NOMO-1 treated with dmso at 0.1 percent for 144 hours (cell line): ENCODE measurements around the gene BAZ2B.

Experiments used
- DNase-seq: peaks from one replicate; lab custom pipeline; 2025; ENCODE audit not compliant: unreplicated experiment; lab: John Stamatoyannopoulos, UW

The BAZ2B gene

DNA sequence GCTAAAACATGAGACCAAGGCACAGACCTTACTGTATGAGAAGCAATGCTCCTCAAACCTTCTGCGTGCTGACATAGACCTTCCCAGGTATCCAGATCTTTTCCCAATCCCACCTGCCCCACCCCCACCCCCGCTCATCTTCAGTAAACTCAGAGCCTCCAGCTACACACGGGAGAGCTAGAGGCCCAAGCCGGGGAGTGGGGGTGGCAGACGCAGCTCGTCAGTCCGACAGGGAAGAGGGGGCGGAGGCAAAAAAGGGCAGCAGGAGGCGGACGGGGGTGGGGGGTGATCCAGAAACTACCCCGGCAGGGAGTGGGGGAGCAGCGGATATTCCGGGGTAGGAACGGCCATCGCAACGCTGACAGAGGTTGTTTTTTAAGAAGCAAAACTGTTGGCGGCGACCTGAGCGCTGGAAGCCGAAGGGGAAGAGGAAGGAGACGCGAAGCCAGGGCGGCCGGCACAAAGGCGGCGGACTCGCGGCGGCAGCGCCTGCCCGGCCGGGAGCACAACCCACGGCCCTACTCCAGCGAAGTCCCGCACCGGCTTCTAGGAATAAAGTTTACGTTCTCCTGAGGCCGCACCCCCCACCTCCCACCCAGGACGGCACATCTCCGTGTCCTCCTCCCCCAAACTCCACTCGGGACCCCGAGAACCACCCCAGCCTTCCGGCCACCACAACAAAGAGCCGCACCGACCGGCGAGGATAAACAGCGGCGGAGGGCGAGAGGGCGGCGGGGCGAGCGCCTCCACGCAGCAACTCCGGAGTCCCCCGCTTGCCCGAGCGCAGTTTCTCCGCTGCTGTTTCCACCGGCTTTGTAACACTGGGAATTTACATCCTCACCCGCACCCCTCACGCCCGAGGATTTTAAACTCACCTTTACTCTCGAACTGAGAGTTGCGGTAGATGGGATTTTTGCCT is 722 bp downstream of the BAZ2B start:
- peak; percentile 87 for DNase-seq

DNA sequence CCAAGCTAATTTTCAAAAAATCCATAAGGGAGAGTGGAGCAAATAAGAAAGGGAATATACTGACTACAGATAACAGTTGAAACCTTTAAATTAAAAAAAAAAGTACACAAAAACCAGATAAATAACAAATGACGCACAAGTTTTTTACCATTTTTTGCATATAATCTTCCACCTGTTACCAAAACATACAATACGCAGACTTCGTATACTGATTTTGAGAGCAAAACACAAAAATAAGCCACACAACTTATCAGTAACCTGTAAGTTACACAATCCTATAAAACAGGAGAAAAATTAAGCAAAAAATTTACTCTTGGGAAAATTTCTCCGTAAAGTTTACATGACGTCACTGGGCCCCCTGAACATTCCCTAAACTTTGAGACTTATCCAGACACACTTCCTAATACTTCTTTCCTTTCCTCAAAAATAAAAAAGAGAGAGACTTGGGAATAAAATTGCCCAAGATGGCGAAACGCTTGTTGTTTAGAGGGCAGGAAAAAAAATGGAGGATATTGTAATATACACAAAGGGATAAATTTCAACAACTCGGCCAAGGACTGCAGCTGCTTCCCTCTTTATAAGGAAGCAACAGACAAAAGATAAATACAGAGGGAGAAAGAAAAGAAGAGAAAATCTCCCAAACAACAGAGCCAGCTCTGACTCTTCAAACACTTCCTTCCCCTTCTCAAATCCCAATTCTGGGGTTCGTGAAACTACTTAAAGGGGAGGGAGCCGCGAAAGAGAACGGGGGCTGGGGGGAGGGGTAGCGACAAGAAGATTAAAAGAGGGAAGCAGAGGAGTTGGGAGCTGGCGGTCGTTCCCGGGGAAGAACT is 1.6 kb downstream of the BAZ2B start:
- DNase-seq, result peak; percentile 68

DNA sequence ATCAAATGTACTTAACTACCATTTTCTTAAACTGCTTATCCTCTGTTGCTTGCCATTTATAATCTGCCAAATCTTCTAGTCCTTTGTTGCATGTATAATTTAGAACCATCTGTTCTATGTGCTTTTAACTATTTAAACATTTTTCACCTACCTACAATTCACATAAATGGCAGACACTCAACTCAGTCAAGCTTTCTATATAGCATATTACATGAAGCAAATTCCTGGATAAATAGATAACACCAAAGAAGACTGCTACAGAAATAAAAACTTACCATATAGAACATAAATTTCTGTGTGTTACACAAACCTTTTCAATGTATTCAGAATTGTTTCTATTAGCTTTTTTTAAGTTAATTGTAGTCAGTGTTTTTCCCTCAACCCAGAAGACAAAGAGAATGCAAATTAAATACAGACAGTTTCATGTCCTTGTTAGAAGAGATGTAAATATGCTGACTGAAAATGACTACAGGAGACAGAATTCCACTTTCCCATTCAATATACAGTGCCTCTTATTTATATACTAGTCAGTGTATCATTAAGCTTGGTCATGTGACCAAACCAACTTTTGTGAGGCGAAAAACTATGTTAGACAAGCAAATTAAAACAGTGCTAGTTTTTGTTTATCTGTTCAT is 2.6 kb downstream of the BAZ2B start:
- no peak for DNase-seq

DNA sequence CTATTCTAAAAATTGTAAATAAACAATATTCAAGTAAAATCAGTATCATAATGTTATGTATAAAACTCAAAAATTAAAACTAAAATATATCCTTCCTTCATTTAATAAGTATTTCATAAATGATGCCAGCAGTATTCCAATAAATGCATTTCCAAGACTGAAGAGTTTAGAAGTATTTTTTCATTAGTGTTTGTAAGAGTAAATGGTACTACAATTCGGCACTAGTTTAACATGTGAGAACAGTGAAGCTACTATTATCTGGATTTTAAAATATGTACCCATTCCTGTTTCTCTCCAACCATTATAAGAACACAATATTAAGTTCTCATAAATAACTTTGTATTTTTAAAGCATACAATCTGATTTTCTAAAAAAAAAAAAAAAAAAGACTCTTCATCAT is 3.3 kb downstream of the BAZ2B start:
- no peak for DNase-seq

DNA sequence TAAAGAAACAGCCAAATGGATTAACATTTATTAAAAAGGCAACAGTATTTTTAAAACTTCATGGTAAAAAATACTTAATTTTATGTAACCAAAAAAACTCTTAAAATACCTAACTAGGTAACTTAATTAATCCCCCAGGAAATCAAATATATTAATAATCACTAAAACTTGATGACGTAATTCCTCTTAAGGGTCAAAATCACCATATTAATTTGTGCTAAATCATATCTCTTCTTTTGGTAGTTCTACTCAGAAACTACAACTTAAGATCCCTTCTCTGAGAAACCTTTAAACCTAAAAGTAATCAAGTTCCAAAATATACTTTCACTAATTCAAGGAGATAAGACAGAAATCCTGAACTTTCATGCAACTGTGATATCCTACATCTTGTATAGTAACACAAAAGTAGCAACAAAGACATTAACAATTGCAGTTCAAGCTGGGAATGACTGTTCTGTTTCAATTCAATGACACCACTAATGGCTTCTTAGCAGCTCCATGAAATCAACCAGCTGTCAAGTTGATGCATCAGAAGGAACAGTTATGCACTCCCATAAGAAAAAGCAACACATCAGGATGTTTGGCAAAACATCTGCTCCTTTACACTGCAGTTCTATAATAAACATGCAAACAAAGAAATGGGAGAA is 4.0 kb downstream of the BAZ2B start:
- no peak for DNase-seq

DNA sequence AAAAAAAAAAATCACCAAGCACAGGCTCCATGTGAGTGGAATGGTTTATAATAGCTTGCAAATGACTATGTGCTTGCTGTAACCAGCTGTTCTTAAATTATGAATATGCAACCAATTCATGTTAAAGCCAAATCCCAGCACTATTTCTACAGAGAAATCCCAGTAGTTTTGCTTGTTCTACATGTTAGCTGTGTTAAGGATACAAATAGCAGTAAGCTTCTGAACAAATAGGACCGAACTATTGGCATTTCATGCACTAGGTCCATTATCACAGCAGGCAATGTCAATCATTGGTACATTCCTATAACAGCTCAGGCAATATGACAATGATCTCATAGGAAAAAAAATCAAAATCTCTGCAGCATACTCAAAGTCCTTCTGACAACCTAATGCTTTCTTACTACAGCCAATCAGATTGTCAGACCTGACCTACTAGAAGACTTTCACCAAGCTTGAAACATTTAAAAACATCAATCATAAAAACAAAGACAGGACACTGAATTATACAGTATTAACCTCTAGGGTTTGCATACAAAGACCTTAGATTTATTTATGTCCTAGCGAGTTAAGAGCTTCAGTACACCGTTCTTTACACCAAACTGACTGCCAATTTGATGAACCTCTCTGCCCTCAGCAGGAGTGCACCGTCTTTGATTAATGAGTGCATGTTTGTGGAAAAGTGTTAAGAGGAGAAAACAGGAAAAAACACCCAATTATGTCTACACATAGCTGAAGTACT is 6.4 kb downstream of the BAZ2B start:
- DNase-seq, result no peak

DNA sequence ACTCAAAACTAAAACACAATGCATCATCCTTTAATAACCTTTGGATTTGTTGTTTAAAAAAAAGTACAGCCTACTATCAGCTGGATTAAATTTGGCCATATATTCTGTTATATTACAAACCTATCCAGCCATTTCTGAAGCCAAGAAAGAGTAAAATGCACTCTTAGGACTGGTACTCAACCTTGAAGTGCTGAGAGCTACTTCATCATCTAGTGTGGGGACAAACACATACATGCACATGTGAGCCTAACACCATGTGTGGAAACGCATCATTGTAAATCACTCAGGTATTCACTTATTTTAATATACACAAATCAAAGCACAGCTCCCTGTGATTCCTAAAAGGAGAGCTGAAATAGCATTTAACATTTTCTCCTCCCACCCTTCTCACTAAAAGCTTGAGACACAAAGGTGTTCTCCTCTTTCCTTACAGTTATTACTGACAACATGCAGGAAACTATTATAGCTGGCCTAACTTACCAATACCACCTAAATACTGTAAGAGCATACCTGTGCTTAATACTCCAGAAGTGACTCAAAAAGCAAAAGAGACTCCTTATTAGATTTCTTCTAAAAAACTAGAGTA is 7.5 kb downstream of the BAZ2B start:
- DNase-seq, result no peak

DNA sequence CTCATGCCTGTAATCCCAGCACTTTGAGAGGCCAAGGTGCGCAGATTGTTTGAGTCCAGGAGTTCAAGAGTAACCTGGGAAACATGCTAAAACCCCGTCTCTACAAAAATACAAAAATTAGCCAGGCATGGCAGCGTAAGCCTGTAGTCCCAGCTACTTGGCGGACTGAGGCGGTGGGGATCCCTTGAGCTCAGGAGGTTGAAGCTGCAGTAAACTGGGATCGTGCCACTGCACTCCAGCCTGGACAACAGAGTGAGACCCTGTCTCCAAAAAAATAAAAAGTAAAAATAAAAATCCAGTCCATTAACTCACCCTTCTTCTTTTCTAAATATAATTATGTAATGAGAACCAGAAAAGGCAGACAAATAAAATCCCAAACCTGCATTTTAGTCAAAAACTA is 8.2 kb downstream of the BAZ2B start:
- no peak for DNase-seq

DNA sequence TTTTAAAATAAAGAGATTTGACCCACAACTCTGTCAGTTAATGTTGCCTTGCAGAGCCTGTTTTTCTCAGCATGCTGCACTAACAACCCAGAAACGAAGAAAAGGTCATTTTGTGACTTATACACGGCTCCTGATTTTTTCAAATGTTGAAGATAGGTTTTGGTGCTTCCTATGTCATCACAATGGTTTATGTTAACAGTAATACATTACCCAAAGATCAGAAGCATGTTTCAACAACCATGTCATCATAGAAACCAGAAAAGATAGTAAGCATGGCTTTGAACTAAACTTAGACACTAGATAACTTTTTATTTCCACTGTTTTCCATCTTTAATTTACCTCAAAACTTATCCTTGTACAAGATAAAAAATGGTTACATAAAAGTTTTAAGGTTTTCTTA is 10.1 kb downstream of the BAZ2B start:
- DNase-seq, result no peak

DNA sequence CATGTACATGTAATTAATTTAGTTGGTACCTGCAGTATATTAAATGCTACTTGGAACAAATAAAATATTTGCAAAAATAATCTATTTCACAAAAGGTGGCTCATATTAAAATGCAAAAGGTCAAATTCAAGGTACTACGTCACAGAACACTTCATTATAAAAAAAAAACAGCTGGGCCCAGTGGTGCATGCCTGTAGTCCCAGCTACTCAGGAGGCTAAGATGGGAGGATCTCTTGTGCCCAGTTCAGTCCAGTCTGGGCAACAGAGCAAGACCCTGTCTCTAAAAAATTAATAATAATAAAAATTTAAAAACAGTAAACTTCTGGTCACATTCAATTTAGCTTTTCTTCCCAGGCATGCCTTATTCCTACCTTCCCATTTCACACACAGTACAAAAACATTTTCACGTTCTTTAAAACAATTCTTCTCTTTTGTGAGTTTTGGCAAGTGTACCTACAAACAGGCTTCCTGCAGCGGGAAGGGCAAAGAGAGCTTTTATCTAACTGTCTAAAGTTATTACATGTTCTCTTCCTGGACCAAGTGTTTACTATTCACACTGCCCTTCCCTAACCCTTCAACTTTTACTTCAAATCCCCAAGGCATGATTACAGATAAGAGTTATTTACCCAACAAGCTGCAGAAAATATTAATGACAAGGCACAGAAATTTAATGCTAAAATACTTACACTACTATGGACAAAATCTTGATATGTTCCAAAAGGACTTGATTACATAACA is 10.7 kb downstream of the BAZ2B start:
- DNase-seq, result no peak

DNA sequence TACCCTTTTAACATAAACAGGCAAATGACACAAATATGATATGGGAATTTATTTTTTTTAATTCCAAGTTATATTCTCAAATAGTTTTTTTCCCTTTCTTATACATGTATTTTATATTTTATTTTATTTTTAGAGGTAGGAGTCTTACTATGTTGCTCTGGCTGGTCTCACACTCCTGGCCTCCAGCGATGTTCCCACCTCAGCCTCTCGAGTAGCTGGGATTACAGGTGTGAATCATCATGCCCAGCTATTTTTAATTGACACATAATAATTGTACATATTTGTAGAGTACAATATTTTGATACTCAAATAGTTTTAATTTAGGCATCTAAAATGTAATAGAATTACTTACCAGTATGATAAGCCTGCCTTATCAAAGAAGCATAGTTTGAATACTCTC is 12.2 kb downstream of the BAZ2B start:
- DNase-seq, result no peak

DNA sequence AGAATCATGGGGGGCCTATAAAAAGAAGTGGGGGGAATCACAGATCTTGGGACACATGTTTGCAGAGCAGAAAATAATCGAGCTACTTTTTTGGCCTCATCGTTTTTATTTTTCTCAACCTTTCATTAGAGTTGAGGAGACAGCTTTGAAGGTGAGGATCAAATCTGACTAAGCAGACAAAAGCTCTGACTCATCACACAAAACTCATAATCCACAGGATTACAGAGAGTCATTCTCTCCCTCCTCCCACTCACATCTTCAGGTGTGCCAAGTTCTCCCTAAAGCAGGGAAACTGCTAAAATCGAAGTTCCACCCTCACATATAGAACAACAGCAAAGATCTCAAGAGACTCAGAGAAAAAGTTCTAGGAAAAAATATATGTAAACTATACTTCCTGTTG is 15.6 kb downstream of the BAZ2B start:
- DNase-seq, result no peak

DNA sequence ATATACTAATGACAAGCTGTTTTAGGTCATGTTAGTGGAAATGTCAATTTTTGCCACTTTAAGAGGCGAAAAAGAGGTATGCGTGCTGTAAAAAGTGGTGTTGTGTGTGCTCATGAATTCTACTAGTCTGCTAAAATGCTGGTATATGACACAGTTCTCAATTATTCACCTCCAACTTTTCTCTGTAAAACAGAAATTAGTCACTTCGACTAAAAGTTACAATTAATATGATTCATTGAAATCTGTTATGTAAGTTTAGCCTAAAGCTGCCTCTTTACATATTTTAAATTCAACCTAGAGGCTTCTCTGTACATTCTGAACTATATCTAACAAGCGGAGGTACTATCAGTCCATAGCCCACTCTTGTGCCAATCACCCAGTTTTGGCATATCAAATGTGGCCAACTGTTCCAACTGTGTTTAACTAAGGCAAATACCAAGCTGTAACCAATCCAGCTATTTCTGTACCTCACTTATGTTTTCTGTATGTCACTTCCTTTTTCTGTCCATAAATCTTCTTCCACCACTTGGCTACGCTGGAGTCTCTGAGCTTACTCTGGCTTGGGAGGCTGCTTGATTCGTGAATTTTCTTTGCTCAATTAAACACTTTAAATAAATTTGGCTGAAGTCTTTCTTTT is 20.8 kb downstream of the BAZ2B start:
- DNase-seq, result peak; percentile 55

DNA sequence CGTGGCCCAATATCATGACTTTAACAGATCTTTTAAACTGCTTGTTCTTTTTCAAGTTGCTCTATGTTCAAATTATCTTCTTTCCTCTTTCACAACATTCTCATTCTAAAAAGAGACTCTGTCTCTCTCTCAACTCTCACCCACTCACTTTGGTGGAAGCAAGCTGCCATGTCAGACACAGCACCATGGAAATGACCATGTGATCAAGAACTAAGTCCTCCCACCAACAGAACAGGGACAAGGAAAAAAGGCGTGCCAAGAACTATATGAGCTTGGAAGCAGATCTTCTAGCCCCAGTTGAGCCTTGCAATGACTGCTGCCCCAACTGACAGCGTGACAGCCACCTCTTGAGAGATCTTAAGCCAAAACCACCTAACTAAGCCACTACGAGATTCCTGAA is 23.9 kb downstream of the BAZ2B start:
- peak; percentile 32 for DNase-seq

DNA sequence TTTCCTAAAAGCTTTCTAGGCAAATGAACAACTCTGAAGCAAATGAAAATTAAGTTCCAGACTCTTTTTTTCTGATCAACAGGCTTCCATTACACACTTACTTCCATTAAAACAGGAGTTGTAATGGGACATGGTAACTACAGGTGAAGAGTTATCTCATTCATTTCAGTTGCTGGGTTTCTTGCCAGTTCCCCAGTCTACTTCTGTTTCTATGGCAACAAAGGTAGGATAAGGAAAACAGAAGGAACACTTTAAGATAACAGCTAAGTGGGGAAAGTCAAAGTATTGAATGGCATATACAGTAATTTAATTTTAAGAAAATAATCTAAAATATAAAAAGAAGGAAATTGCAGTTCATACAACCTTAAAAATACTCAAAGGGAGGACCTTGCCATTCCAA is 25.1 kb downstream of the BAZ2B start:
- DNase-seq, result no peak

DNA sequence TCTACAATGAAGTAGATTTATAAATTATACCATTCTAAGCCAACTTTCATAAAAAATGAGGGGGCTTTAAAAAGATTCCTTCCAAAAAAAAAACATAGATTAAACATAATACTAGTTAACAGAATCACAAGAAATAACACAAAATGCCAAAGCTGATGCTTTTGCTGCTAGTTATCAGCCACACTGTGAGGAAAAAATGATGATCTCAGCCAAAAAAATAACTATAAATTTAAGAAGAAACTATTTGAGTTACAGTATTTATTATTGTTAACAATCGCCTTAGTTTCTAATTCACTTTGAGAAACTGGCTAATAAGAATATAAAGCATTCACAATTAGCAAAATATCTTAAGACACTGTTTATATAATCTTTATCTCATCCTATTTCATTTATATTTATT is 27.1 kb downstream of the BAZ2B start:
- DNase-seq, result no peak

DNA sequence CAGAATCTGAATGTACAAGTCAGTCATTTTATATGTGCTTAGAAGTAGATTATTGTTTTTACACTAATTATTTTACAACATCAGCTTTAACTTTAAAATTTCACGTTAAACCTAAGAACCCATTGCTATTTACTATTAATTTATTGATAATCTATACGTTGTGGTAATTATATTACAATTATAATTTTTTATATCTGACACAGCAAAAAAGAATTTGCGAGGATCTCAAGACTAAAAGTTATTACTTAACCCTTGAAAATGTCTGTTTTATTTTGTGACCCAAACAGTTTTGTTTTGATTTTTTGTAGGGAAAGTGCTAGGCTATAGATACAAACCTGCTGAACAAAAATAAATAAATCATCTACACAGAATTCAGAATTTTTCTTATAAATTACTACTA is 30.3 kb downstream of the BAZ2B start:
- no peak for DNase-seq

DNA sequence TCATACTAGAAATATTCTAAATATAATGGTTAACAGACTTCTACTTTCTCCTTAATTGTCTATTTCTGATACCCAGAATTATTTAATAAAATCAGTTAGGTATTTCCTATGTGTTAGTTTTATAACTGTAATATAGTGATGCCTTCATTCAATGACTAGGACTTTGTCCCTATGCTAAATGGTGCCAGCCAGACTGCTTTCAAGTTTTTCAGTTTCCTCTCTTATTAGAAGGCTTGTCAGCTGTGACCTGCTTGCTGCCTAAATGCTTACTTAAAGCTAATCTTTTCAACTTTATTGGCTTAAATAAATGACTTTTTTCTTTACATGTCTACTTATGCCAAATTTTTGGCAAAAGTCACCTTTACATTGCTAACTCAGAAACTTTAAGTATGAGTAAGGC is 30.7 kb downstream of the BAZ2B start:
- no peak for DNase-seq

DNA sequence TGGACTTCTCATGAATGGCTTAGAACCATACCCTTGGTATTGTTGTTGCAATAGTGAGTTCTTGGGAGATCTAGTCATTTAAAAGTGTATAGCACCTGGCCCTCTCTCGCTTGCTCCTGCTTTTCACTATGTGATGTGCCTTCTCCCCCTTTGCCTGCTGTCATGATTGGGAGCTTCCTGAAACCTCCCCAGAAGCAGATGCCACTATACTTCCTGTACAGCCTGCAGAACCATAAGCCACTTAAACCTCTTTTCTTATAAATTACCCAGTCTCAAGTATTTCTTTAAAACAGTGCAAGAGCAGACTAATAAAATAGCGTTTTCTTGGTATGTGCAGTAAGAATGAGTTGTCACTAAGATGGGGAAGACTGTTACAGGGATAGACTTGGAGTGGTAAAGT is 31.6 kb downstream of the BAZ2B start:
- no peak for DNase-seq
